Heart left ventricle (tissue), 13 donors: ENCODE results near the gene AGTR2.

Source experiments
- CTCF ChIP-seq, 12 donors: fragments of 200-600 bp; sonication (generic) in 4 of 12; IDR thresholded peaks; one replicate each; pipeline versions ENCODE4 v1.5.0 to v1.8.0; 2018 to 2022; ENCODE audit warnings: antibody characterized with exemption in 12 of 12, mild to moderate bottlenecking in 5 of 12
- POLR2A ChIP-seq, 2 donors: fragments of 450-650 bp; IDR thresholded peaks; one replicate each; pipeline ENCODE4 v1.6.1; 2017; ENCODE audit warnings: antibody characterized with exemption in 2 of 2, mild to moderate bottlenecking in 2 of 2, moderate library complexity in 2 of 2
- donor health status: ischemic (EF 13 %, LVEDD 7.1; RV severe dilation, severe dysfunction).
- donor health status: DM: no; HTN: yes; CAD: no.
- donor health status: DM: no; HTN: no; CAD: no.
- donor health status: ischemic (EF 25% LVEDD 6.9; RV normal size, moderate dysfunction).
- donor health status: ischemic (EF 25% LVEDD 5.7; RV mildly dilated, moderate dysfunction).
- donor health status: ischemic (EF 35%, LVEDD 5.7; RV mildly dilated, moderate dysfunction).
- donor health status: nonischemic (EF 11% LVEDD 7.7; RV severe dilation, severe dysfunction).
- donor health status: DM: yes; HTN: yes; CAD: no.
- donor health status: PGD.
- donor health status: ischemic (EF 29% LVEDD 5.4; RV normal size, mild dysfunction).
- donor health status: nonischemic (EF 23%, LVEDD 6.1; RV moderate dilation, normal function).

GRCh38 chrX:116194649-116195048 lies 24.1 kb downstream of the AGTR2 start:
- TF ChIP-seq CTCF (IDR thresholded peaks at IDR 0.05), result no peak
- TF ChIP-seq POLR2A (IDR thresholded peaks at IDR 0.05), result no peak
